ENCODE data around the gene KCNJ10.

DNA sequence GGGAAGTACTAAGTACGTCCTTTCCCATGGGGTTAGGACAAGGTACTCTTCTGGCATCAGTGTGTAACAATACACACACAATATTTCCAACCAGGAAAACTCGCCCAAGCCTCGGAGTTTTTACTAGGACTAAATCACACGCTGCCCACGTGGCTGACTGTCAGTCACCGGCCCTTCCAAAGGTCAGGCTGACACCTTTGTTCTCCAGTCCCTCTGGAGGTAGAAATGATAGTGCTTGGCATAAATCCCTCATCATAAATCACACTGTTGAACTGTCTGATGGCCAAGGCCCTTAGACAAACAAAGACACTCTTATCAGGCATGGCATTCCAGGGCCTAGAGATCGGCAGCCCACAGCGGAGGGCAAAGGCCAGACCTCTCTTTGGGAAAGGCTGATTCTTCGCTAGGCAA, 99.0 kb downstream of the KCNJ10 start:
- TF ChIP-seq, protein P1, sequence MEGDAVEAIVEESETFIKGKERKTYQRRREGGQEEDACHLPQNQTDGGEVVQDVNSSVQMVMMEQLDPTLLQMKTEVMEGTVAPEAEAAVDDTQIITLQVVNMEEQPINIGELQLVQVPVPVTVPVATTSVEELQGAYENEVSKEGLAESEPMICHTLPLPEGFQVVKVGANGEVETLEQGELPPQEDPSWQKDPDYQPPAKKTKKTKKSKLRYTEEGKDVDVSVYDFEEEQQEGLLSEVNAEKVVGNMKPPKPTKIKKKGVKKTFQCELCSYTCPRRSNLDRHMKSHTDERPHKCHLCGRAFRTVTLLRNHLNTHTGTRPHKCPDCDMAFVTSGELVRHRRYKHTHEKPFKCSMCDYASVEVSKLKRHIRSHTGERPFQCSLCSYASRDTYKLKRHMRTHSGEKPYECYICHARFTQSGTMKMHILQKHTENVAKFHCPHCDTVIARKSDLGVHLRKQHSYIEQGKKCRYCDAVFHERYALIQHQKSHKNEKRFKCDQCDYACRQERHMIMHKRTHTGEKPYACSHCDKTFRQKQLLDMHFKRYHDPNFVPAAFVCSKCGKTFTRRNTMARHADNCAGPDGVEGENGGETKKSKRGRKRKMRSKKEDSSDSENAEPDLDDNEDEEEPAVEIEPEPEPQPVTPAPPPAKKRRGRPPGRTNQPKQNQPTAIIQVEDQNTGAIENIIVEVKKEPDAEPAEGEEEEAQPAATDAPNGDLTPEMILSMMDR (IDR thresholded peaks at IDR 0.05; ENCODE audit: low read length) = no peak
- TF ChIP-seq EZH2 (optimal IDR thresholded peaks at IDR 0.05; ENCODE audit: low read depth, low read length) (no peak), EZH2phosphoT487 (IDR thresholded peaks at IDR 0.05; ENCODE audit: low read length) (no peak)

All from MM.1S (cell line).